DMS79 treated with DMSO at 0.1 percent for 48 hours (cell line): ENCODE results near the gene BTBD10.
"Not testable (repeated sequence)": the region's sequence is repeated elsewhere in the genome, so short reads cannot be mapped to it uniquely, and the experiment has no call there.

Experiments
- DNase-seq: peaks from one replicate; lab custom pipeline; 2025; lab: John Stamatoyannopoulos, UW

Gene BTBD10

GRCh38 chr11:13440100-13440855 is 22.7 kb downstream of the BTBD10 start:
- no peak for DNase-seq

- no peak for DNase-seq
Measured at GRCh38 chr11:13438291-13438690, 24.7 kb downstream of the BTBD10 start.

GRCh38 chr11:13436836-13437235 is 26.2 kb downstream of the BTBD10 start:
- not testable (repeated sequence) for DNase-seq

- DNase-seq: no peak
Measured at GRCh38 chr11:13434247-13435205, 28.5 kb downstream of the BTBD10 start.

- DNase-seq: no peak
Measured at GRCh38 chr11:13433437-13433836, 29.6 kb downstream of the BTBD10 start.

- no peak for DNase-seq
Measured at GRCh38 chr11:13429836-13430235, 33.2 kb downstream of the BTBD10 start.

- no peak for DNase-seq
Measured at GRCh38 chr11:13429288-13429687, 33.7 kb downstream of the BTBD10 start.

- DNase-seq: no peak
Measured at GRCh38 chr11:13427440-13427839, 35.6 kb downstream of the BTBD10 start.

- no peak for DNase-seq
Measured at GRCh38 chr11:13423372-13423771, 39.6 kb downstream of the BTBD10 start.

- DNase-seq: no peak
Measured at GRCh38 chr11:13421561-13421960, 41.5 kb downstream of the BTBD10 start.

- DNase-seq: no peak
Measured at GRCh38 chr11:13415201-13415600, 47.8 kb downstream of the BTBD10 start.

GRCh38 chr11:13405220-13405619 is 57.8 kb downstream of the BTBD10 start:
- DNase-seq: no peak

GRCh38 chr11:13398335-13398734 is 64.7 kb downstream of the BTBD10 start:
- DNase-seq: not testable (repeated sequence)

GRCh38 chr11:13391217-13391616 is 71.8 kb downstream of the BTBD10 start:
- no peak for DNase-seq

GRCh38 chr11:13388741-13389140 is 74.3 kb downstream of the BTBD10 start:
- no peak for DNase-seq

GRCh38 chr11:13386567-13386966 is 76.5 kb downstream of the BTBD10 start:
- DNase-seq: no peak

- peak; percentile 43 for DNase-seq
Measured at GRCh38 chr11:13384908-13385640, 77.9 kb downstream of the BTBD10 start.

- no peak for DNase-seq
Measured at GRCh38 chr11:13382751-13383150, 80.3 kb downstream of the BTBD10 start.

GRCh38 chr11:13380731-13381130 is 82.3 kb downstream of the BTBD10 start:
- no peak for DNase-seq

GRCh38 chr11:13378316-13378715 is 84.7 kb downstream of the BTBD10 start:
- DNase-seq: no peak

GRCh38 chr11:13376838-13377237 is 86.2 kb downstream of the BTBD10 start:
- DNase-seq: peak; percentile 95

- no peak for DNase-seq
Measured at GRCh38 chr11:13376402-13376801, 86.6 kb downstream of the BTBD10 start.
